HepG2 (cell line): ENCODE results near the gene SLITRK2. TPM values are rescaled to one million over a fixed set of nuclear protein-coding genes. Genes with fewer than 3 reads are reported as not detected.

Experiments
- ATAC-seq: fragments of 200-7000 bp; cut with Tn5 transposase; 3 replicates; pipeline ENCODE4 v1.9.1; 2020; ENCODE audit warnings: mild to moderate bottlenecking, moderate library complexity
- BruUV-seq: library from RNA; stranded (reverse); fragments of 400-500 nt; replicated peaks from 2 replicates; lab custom pipeline; 2021; lab: Mats Ljungman, UMichigan
- CTCF ChIA-PET: fragments of 300-600 bp; formaldehyde crosslinking; extraction: SDS; loops from one replicate; lab custom pipeline; 2021; ENCODE audit warnings: low total read pairs, inconsistent platforms, low intra/inter-chr PET ratio; lab: Yijun Ruan, JAX
- POLR2A ChIA-PET: fragments of 350-600 bp; sonication (Branson Sonifier 250); formaldehyde crosslinking; loops from one replicate; lab custom pipeline; 2020; ENCODE audit warnings: antibody characterized with exemption, inconsistent platforms; lab: Yijun Ruan, JAX
- DNase-seq: peaks from one replicate; pipeline ENCODE4 v3.0.0-alpha.2; 2015; ENCODE audit warnings: low spot score
- FAIRE-seq: peaks from 3 replicates; lab custom pipeline; 2011; peaks lifted over from hg19 to GRCh38; lab: Jason Lieb, UNC
- H2AFZ ChIP-seq: one replicate; pipeline ENCODE4 v1.6.1; 2011; ENCODE audit warnings: low read length, inconsistent platforms
- H3K27ac ChIP-seq: fragments of 300-600 bp; 3 replicates; pipeline ENCODE4 v1.8.0; 2011; ENCODE audit warnings: mixed run types, mild to moderate bottlenecking, mixed read lengths, low read length, inconsistent platforms; ENCODE audit not compliant: insufficient read depth; ENCODE audit errors: extremely low read length
- H3K27me3 ChIP-seq, 2 experiments: fragments of 200-600 bp in 1 of 2; 2 replicates in 1 of 2; 3 replicates in 1 of 2; pipeline versions ENCODE4 v1.6.0 to v1.8.0; 2011; ENCODE audit warnings: low read length in 2 of 2, mild to moderate bottlenecking in 2 of 2, moderate library complexity in 2 of 2, inconsistent platforms in 1 of 2; ENCODE audit not compliant: insufficient read depth in 2 of 2, control insufficient read depth in 1 of 2
- H3K36me3 ChIP-seq, 2 experiments: fragments of 200-600 bp in 1 of 2; replicated peaks in 1 of 2; 2 replicates in 1 of 2; 3 replicates in 1 of 2; pipeline versions ENCODE4 v1.5.1 to v1.8.0; 2011; ENCODE audit warnings: low read length in 2 of 2, inconsistent platforms in 1 of 2; ENCODE audit not compliant: insufficient read depth in 2 of 2, control insufficient read depth in 1 of 2
- H3K4me1 ChIP-seq: 2 replicates; pipeline ENCODE4 v1.5.1; 2012; ENCODE audit warnings: low read length, inconsistent platforms; ENCODE audit not compliant: insufficient read depth
- H3K4me2 ChIP-seq: 2 replicates; pipeline ENCODE4 v1.6.0; 2011; ENCODE audit warnings: low read depth, low read length, inconsistent platforms
- H3K4me3 ChIP-seq, 3 experiments: fragments of 200-600 bp in 1 of 3; sonication (generic), shearing (Covaris generic) in 1 of 3; replicated peaks in 1 of 3; 2 replicates each; pipeline ENCODE4 v1.5.1; 2011 to 2016; ENCODE audit warnings: low read length in 3 of 3, inconsistent platforms in 2 of 3, low read depth in 2 of 3, mild to moderate bottlenecking in 2 of 3, control low read depth in 1 of 3, mixed read lengths in 1 of 3; ENCODE audit not compliant: insufficient read depth in 1 of 3
- H3K79me2 ChIP-seq: one replicate; pipeline ENCODE4 v1.6.1; 2011; ENCODE audit warnings: low read length, inconsistent platforms; ENCODE audit not compliant: insufficient read depth
- H3K9ac ChIP-seq: 2 replicates; pipeline ENCODE4 v1.6.0; 2011; ENCODE audit warnings: mild to moderate bottlenecking, low read depth, low read length, inconsistent platforms; ENCODE audit not compliant: insufficient read depth
- H3K9me3 ChIP-seq: 2 replicates; pipeline ENCODE4 v1.5.1; 2012; ENCODE audit warnings: mild to moderate bottlenecking, low read length
- H4K20me1 ChIP-seq: 2 replicates; pipeline ENCODE4 v1.6.0; 2011; ENCODE audit warnings: inconsistent platforms, mild to moderate bottlenecking, low read length, moderate library complexity; ENCODE audit not compliant: insufficient read depth
- ATF7-NPFF ChIP-seq: sonication (generic); formaldehyde crosslinking; IDR thresholded peaks from 2 replicates; pipeline ENCODE4 v1.8.1; 2023; ENCODE audit warnings: mild to moderate bottlenecking, low read depth, missing genetic modification reagents, moderate library complexity
- CENPT ChIP-seq: sonication (generic); formaldehyde crosslinking; IDR thresholded peaks from 2 replicates; pipeline ENCODE4 v1.8.0; 2022; ENCODE audit warnings: low read depth, mild to moderate bottlenecking, moderate library complexity, missing genetic modification reagents
- MEIS2 ChIP-seq: sonication (generic); formaldehyde crosslinking; IDR thresholded peaks from 2 replicates; pipeline ENCODE4 v1.9.0; 2021; ENCODE audit warnings: mild to moderate bottlenecking, missing genetic modification reagents
- NCOA2 ChIP-seq: sonication (generic); formaldehyde crosslinking; IDR thresholded peaks from 2 replicates; pipeline ENCODE4 v1.8.0; 2022; ENCODE audit warnings: inconsistent platforms
- RNF219 ChIP-seq: sonication (generic); formaldehyde crosslinking; IDR thresholded peaks from 2 replicates; pipeline ENCODE4 v1.5.0; 2020; ENCODE audit warnings: mild to moderate bottlenecking, missing genetic modification reagents
- SOX5 ChIP-seq: IDR thresholded peaks from 2 replicates; pipeline ENCODE4 v1.6.1; 2016; ENCODE audit warnings: borderline replicate concordance
- STAG1 ChIP-seq: sonication (generic); formaldehyde crosslinking; IDR thresholded peaks from 2 replicates; pipeline ENCODE4 v1.4.0; 2020; ENCODE audit warnings: missing genetic modification reagents
- ZBTB3 ChIP-seq: sonication (generic); formaldehyde crosslinking; IDR thresholded peaks from 2 replicates; pipeline ENCODE4 v1.4.0; 2020; ENCODE audit warnings: low read depth, mild to moderate bottlenecking, moderate library complexity, missing genetic modification reagents, borderline replicate concordance
- ZEB1 ChIP-seq: IDR thresholded peaks from 2 replicates; pipeline ENCODE4 v1.6.1; 2012; ENCODE audit warnings: mild to moderate bottlenecking, low read depth, inconsistent platforms; ENCODE audit not compliant: insufficient replicate concordance
- ZNF18 ChIP-seq: sonication (generic); formaldehyde crosslinking; IDR thresholded peaks from 2 replicates; pipeline ENCODE4 v1.8.0; 2022; ENCODE audit warnings: mild to moderate bottlenecking, missing genetic modification reagents; ENCODE audit not compliant: insufficient replicate concordance
- ZNF30 ChIP-seq: sonication (generic); formaldehyde crosslinking; IDR thresholded peaks from 2 replicates; pipeline ENCODE4 v1.5.0; 2020; ENCODE audit warnings: mild to moderate bottlenecking, missing genetic modification reagents
- ZNF414 ChIP-seq: sonication (generic); formaldehyde crosslinking; IDR thresholded peaks from 2 replicates; pipeline ENCODE4 v1.5.0; 2020; ENCODE audit warnings: missing genetic modification reagents
- ZNF430 ChIP-seq: sonication (generic); formaldehyde crosslinking; IDR thresholded peaks from 2 replicates; pipeline ENCODE4 v1.9.0; 2021; ENCODE audit warnings: mild to moderate bottlenecking, missing genetic modification reagents
- ZNF710 ChIP-seq: sonication (generic); formaldehyde crosslinking; IDR thresholded peaks from 2 replicates; pipeline ENCODE4 v1.5.0; 2020; ENCODE audit warnings: mild to moderate bottlenecking, missing genetic modification reagents, borderline replicate concordance
- ZNF737 ChIP-seq: sonication (generic); formaldehyde crosslinking; IDR thresholded peaks from 2 replicates; pipeline ENCODE4 v1.5.0; 2020; ENCODE audit warnings: missing genetic modification reagents, mild to moderate bottlenecking, borderline replicate concordance
- WGBS: methylation state at CpG from one replicate; pipeline ENCODE4 v1.1.6; 2017; ENCODE audit warnings: low lambda C conversion rate; 5-methylcytosine and 5-hydroxymethylcytosine counted together
- in situ Hi-C: cut with HindIII; loops from 2 replicates; pipeline ENCODE4 v1.10.0; 2017; ENCODE audit warnings: low pct_unique_long_range_greater_than_20kb; ENCODE audit not compliant: extremely low pct_ligation_motif_present
- intact Hi-C: fragments of 100-400 bp; cut with micrococcal nuclease; formaldehyde crosslinking; loops from one replicate; pipeline ENCODE4 v1.10.0; 2022; ENCODE audit not compliant: unreplicated experiment
- polyA plus RNA-seq, 8 experiments: library from polyadenylated mRNA; depleted of rRNA in 3 of 8; stranded (reverse) in 7 of 8; unstranded in 1 of 8; fragments of >200 nt; fragmentation: Illumina TruSeq in 4 of 8; extraction: Trizol in 4 of 8; gene quantifications; 2 replicates each; pipeline versions ENCODE4 v1.2.1 to v1.2.3, GENCODE V29; 2011 to 2016; ENCODE audit warnings: low read depth in 4 of 8, missing spikeins in 1 of 8, mixed read lengths in 1 of 8; ENCODE audit not compliant: insufficient read depth in 1 of 8
- total RNA-seq, 5 experiments: library from RNA; depleted of rRNA; stranded (reverse); fragments of >200 nt; fragmentation: Illumina TruSeq; extraction: Trizol; gene quantifications; 2 replicates each; pipeline ENCODE4 v1.2.3, GENCODE V29; 2016; ENCODE audit warnings: low read depth in 1 of 5

SLITRK2 gene
- total and polyA plus RNA-seq, 2 of the 13 experiments (the other 11 are each of a cell fraction or from before 2014, with no cell fraction given) = not detected

GRCh38 chrX:145856181-145856580, 38.6 kb downstream of the SLITRK2 start:
- Histone ChIP-seq H3K4me2 (no peak overlapping the region), H3K9me3 (peaks cover 12% of the 10 kb centered on the region; the same call in 1 of the 2 replicates), H3K27me3 (no peaks in the 10 kb centered on the region), H4K20me1 (no peaks in the 10 kb centered on the region), H3K36me3 (no peaks in the 10 kb centered on the region), H3K4me3 (no peak overlapping the region), H3K9ac (no peak overlapping the region), H3K79me2 (no peaks in the 10 kb centered on the region), H3K4me1 (no peaks in the 10 kb centered on the region), H3K27ac (no peak overlapping the region), H2AFZ (no peak overlapping the region)
- no peak for DNase-seq
- no TSS peak for BruUV-seq
- ChIA-PET POLR2A (no interaction called here), CTCF (no interaction called here)
- 72% methylated on average over 3 of the region's 4 CpGs for WGBS
- no peak for FAIRE-seq
- intact Hi-C loops = no loop called here
- in situ Hi-C loops = no loop called here
- no peak for TF ChIP-seq ZBTB3 (CRISPR knock-in tag)
- no peak for TF ChIP-seq ZNF414 (CRISPR knock-in tag)
- TF ChIP-seq ZNF737 = no peak
- no peak for TF ChIP-seq ZNF430 (CRISPR knock-in tag)
- no peak for TF ChIP-seq ZEB1
- TF ChIP-seq NCOA2 = no peak
- TF ChIP-seq CENPT (CRISPR knock-in tag) = no peak
- no peak for TF ChIP-seq ATF7-NPFF (CRISPR knock-in tag)
- TF ChIP-seq ZNF710 (CRISPR knock-in tag) = no peak
- TF ChIP-seq RNF219 = no peak
- TF ChIP-seq SOX5 (CRISPR knock-in tag) = no peak
- no peak for TF ChIP-seq ZNF18 (CRISPR knock-in tag)
- no peak for TF ChIP-seq STAG1 (CRISPR knock-in tag)
- no peak for TF ChIP-seq ZNF30
- TF ChIP-seq MEIS2 (CRISPR knock-in tag) = no peak
- no peak for ATAC-seq
